Measurements from ENCODE around the gene FAHD1. TPM values are rescaled to one million over a fixed set of nuclear protein-coding genes. Genes with fewer than 3 reads are reported as not detected.
"Not testable (repeated sequence)": the region's sequence is repeated elsewhere in the genome, so short reads cannot be mapped to it uniquely, and the experiment has no call there.

FAHD1 gene
- polyA plus RNA-seq, 1 experiment = 35.2 TPM

DNA sequence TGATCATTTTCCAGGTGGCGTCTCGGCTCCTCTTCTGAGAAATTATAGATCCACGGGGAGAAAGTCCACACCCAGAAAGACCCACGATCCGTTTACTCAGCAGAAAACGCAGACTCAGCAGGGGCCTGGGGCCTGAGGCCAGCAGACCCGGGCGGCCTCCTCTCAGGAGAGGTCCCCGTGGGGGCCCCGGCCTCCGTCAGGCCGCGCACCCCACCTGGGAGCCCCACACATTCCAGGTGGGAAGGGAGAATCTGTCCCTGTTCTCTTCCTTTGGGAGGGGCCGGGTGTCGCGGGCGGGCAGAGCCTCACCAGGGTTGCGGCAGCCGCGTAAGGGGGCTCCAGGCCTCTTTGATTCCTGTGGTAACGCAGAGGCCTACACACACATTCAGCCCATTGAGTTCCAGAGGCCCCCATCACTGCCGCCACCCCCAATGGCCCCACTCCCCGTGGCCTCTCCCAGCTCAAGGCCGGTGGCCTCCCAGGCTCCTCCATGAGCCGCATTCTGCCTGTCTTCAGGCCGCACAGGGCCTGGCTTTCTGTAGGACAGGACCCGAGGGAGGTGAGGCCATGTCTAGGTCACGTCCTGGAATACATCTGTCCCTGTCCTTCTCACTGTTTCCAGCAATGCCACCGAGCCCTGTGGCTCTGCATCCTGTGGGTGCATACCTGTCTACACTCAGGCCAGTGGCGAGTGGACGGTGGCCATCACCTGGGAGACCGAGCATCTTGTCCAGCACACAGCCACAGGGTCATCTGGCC, 31.9 kb upstream of the FAHD1 start:
- ChIA-PET CTCF (no interaction called here), POLR2A (no interaction called here)
- Histone ChIP-seq H3K27ac (ENCODE audit: low read depth, low read length) (no peak overlapping the region), H3K4me3 (ENCODE audit: low read depth, low read length) (no peak overlapping the region), H3K9me3 (ENCODE audit: control insufficient read depth, insufficient read depth, low read length) (peaks cover 8% of the 10 kb centered on the region), H3K27me3 (ENCODE audit: control insufficient read depth, insufficient read depth, low read length) (no peaks in the 10 kb centered on the region)
- no peak for DNase-seq (ENCODE audit: low read depth, low spot score)
- TF ChIP-seq, protein P1, sequence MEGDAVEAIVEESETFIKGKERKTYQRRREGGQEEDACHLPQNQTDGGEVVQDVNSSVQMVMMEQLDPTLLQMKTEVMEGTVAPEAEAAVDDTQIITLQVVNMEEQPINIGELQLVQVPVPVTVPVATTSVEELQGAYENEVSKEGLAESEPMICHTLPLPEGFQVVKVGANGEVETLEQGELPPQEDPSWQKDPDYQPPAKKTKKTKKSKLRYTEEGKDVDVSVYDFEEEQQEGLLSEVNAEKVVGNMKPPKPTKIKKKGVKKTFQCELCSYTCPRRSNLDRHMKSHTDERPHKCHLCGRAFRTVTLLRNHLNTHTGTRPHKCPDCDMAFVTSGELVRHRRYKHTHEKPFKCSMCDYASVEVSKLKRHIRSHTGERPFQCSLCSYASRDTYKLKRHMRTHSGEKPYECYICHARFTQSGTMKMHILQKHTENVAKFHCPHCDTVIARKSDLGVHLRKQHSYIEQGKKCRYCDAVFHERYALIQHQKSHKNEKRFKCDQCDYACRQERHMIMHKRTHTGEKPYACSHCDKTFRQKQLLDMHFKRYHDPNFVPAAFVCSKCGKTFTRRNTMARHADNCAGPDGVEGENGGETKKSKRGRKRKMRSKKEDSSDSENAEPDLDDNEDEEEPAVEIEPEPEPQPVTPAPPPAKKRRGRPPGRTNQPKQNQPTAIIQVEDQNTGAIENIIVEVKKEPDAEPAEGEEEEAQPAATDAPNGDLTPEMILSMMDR (IDR thresholded peaks at IDR 0.05; ENCODE audit: low read depth, low read length) = no peak

DNA sequence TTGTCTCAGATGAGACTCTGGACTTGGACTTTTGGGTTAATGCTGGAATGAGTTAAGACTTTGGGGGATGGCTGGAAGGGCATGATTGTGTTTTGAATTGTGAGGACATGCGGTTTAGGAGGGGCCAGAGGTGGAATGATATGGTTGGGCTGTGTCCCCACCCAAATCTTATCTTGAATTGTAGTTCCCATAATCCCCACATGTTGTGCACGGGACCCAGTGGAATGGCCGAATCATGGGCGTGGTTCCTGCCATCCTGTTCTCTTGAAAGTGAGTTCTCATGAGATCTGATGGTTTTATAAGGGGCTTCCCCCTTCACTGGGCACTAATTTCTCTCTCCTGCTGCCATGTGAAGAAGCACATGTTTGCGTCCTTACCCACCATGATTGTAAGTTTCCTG, 27.7 kb upstream of the FAHD1 start:
- DNase-seq (ENCODE audit: low read depth, low spot score); H3K4me3 ChIP-seq (ENCODE audit: low read depth, low read length); H3K27me3 ChIP-seq (ENCODE audit: control insufficient read depth, insufficient read depth, low read length); H3K9me3 ChIP-seq (ENCODE audit: control insufficient read depth, insufficient read depth, low read length); CTCF ChIA-PET; H3K27ac ChIP-seq (ENCODE audit: low read depth, low read length); POLR2A ChIA-PET: not testable (repeated sequence)

DNA sequence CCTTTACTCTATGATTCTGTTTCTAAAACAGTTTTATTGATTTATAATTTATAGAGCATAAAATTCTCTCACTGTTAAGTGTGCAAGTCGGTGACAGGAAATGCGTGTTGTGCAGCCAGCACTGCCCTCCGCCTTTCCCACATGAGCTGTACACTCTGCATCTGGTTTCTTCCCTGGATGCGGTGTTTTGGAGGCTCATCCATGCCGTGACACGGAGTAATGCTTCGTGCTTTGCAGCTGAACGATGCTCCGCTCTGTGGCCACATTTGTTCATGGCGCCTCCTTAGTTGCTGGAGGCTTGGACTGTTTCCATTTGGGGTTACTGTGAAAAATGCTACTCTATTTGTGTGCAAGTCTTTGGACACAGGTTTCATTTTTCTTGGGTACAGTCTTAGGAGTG, 26.3 kb upstream of the FAHD1 start:
- H3K27ac ChIP-seq (ENCODE audit: low read depth, low read length) = no peak overlapping the region
- no peak for DNase-seq (ENCODE audit: low read depth, low spot score)
- ChIA-PET CTCF (no interaction called here), POLR2A (no interaction called here)
- H3K27me3 ChIP-seq (ENCODE audit: control insufficient read depth, insufficient read depth, low read length) = no peaks in the 10 kb centered on the region
- H3K4me3 ChIP-seq (ENCODE audit: low read depth, low read length) = no peak overlapping the region
- peaks cover 8% of the 10 kb centered on the region for H3K9me3 ChIP-seq (ENCODE audit: control insufficient read depth, insufficient read depth, low read length)
- TF ChIP-seq, protein P1 (IDR thresholded peaks at IDR 0.05; ENCODE audit: low read depth, low read length) = no peak

DNA sequence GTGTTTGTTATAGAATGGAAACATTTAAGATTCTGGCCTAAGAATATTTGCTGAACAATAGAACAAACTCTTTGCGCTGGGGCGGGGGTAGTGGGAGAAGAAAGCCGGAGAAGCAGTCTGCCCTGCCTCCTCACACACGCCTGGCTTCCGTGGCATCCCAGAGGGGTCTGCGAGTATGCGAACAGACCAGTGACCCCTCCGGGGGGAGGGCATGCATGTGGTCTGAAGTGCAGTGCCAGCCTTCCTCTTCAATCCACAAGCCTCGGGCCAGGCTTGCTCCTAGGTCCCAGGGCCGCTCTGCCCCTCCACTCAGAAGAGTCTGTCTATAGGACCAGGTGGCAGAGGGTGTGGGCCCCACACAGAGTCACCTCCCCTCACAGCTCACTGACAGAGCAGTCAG, 19.4 kb upstream of the FAHD1 start:
- POLR2A ChIA-PET = no interaction called here
- DNase-seq (ENCODE audit: low read depth, low spot score) = no peak
- no peaks in the 10 kb centered on the region; the same call in 1 of the 2 replicates for H3K9me3 ChIP-seq (ENCODE audit: control insufficient read depth, insufficient read depth, low read length)
- H3K27me3 ChIP-seq (ENCODE audit: control insufficient read depth, insufficient read depth, low read length) = no peaks in the 10 kb centered on the region
- H3K4me3 ChIP-seq (ENCODE audit: low read depth, low read length) = no peak overlapping the region
- TF ChIP-seq, protein P1 (IDR thresholded peaks at IDR 0.05; ENCODE audit: low read depth, low read length) = no peak
- H3K27ac ChIP-seq (ENCODE audit: low read depth, low read length) = no peak overlapping the region
- CTCF ChIA-PET = no interaction called here

GRCh38 chr16:1808691-1809090, 18.3 kb upstream of the FAHD1 start:
- no peak for DNase-seq (ENCODE audit: low read depth, low spot score)
- ChIA-PET CTCF (no interaction called here), POLR2A (no interaction called here)
- TF ChIP-seq, protein P1 (IDR thresholded peaks at IDR 0.05; ENCODE audit: low read depth, low read length) = no peak
- no peaks in the 10 kb centered on the region; the same call in 1 of the 2 replicates for H3K9me3 ChIP-seq (ENCODE audit: control insufficient read depth, insufficient read depth, low read length)
- H3K27ac ChIP-seq (ENCODE audit: low read depth, low read length) = no peak overlapping the region
- no peaks in the 10 kb centered on the region for H3K27me3 ChIP-seq (ENCODE audit: control insufficient read depth, insufficient read depth, low read length)
- H3K4me3 ChIP-seq (ENCODE audit: low read depth, low read length) = no peak overlapping the region
